ENCODE data around the gene SH2D3C. TPM values are rescaled to one million over a fixed set of nuclear protein-coding genes. Genes with fewer than 3 reads are reported as not detected.

Gene SH2D3C
- total and polyA plus RNA-seq, 9 donors: 1.9 to 17.0 (median 4.6) TPM

DNA sequence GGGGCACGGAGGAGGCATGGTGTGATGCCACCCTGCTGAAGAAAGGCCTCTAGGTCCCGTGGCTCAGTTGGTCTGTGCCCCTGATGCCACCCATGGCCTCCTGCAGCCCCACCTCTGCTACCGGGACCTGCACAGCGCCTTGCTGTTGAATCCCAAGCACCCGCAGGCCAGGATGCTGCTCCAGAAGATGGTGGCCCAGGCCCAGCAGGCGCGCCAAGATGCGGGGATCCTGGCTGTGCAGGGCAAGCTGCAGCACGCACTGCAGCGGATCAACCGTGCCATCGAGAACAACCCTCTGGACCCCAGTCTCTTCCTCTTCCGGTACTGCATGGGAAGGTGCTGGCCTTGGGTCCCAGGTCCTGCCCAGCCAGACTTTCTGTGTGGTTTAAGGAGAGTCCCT lies 55.5 kb downstream of the SH2D3C start:
- no peaks in the 10 kb centered on the region for H3K27me3 ChIP-seq
- no peaks in the 10 kb centered on the region for H3K9me3 ChIP-seq
- intact Hi-C loops (cut with DNase I): loop anchor here in 1 of 4 donors (10.0 kb wide), 1 partner anchor 218 kb away; no protein-coding TSS in a partner anchor
- no peak for DNase-seq
- TF ChIP-seq POLR2A (IDR thresholded peaks at IDR 0.05): no peak
- no peak for TF ChIP-seq EP300 (IDR thresholded peaks at IDR 0.05)
- TF ChIP-seq, protein P1, sequence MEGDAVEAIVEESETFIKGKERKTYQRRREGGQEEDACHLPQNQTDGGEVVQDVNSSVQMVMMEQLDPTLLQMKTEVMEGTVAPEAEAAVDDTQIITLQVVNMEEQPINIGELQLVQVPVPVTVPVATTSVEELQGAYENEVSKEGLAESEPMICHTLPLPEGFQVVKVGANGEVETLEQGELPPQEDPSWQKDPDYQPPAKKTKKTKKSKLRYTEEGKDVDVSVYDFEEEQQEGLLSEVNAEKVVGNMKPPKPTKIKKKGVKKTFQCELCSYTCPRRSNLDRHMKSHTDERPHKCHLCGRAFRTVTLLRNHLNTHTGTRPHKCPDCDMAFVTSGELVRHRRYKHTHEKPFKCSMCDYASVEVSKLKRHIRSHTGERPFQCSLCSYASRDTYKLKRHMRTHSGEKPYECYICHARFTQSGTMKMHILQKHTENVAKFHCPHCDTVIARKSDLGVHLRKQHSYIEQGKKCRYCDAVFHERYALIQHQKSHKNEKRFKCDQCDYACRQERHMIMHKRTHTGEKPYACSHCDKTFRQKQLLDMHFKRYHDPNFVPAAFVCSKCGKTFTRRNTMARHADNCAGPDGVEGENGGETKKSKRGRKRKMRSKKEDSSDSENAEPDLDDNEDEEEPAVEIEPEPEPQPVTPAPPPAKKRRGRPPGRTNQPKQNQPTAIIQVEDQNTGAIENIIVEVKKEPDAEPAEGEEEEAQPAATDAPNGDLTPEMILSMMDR (IDR thresholded peaks at IDR 0.05): no peak
- 94 to 98% (median 96%) methylated on average over 11 to 13 of the region's 13 CpGs for WGBS, 3 donors
- H3K27ac ChIP-seq: no peak overlapping the region
- no peak overlapping the region for H3K4me3 ChIP-seq
- peaks cover 3% of the 10 kb centered on the region for H3K4me1 ChIP-seq (ENCODE audit: insufficient read depth)
- no peaks in the 10 kb centered on the region for H3K36me3 ChIP-seq

DNA sequence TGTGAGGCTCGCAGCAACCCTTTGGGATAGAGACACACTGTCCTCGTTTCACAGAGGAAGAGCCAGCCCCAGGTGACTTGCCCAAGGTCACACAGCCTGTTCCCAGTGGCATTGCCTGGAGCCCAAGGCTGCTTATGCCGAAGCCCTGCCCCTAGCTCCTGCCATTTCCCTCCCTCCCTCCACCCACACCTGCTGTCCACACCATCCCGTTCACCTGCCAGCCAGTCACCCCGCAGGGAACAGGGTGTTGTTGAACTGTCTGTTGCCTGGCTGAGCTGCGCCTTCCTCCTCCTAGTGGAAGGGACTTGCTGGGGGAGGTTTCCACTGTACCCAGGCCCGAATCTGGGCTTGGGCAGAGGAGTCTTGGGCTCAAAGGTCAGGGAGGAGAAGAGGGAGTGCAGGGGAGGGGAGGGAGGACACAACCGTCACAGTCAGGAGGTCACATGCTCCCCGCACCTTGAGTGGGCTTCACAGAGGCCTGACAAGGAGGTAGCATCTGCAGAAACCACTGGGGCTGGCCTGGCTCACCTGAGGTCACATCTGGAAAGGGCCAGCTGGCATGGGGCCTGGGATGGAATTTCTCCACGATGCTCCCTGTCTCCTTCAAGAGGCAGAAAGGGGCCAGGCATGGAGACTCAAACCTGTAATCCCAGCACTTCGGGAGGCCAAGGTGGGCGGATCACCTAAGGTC lies 56.3 kb downstream of the SH2D3C start:
- 72 to 82% (median 72%) methylated on average over 12 of the region's 12 CpGs for WGBS, 3 donors
- no peak overlapping the region for H3K4me3 ChIP-seq
- no peaks in the 10 kb centered on the region for H3K9me3 ChIP-seq
- TF ChIP-seq, protein P1 (IDR thresholded peaks at IDR 0.05): no peak
- TF ChIP-seq POLR2A (IDR thresholded peaks at IDR 0.05) (no peak), EP300 (IDR thresholded peaks at IDR 0.05) (no peak)
- H3K27me3 ChIP-seq: no peaks in the 10 kb centered on the region
- intact Hi-C loops (cut with DNase I): loop anchor here in 1 of 4 donors (10.0 kb wide), 1 partner anchor 217 kb away; no protein-coding TSS in a partner anchor
- DNase-seq: no peak
- no peak overlapping the region for H3K27ac ChIP-seq
- no peaks in the 10 kb centered on the region for H3K36me3 ChIP-seq
- H3K4me1 ChIP-seq (ENCODE audit: insufficient read depth): peaks cover 3% of the 10 kb centered on the region

DNA sequence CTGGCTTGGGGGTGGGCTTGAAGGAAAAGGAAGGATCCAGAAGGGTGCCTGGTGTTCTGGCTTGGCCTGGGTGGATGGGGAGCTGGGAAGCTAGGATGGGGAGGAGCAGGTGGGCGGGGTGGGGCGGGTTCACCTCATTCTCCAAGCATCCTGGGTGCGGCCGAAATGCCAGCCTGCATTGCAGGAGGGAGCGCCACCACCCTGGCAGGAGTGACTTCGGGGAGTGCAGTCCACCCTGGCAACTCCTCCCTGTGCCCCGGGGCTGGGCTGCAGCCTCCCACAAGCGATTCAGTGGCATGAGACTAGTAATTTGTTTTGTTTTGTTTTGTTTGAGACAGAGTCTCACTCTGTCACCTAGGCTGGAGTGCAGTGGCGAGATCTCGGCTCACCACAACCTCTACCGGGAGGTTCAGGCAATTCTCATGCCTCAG lies 57.1 kb downstream of the SH2D3C start:
- H3K36me3 ChIP-seq: no peaks in the 10 kb centered on the region
- no peak overlapping the region for H3K27ac ChIP-seq
- no peaks in the 10 kb centered on the region for H3K27me3 ChIP-seq
- H3K9me3 ChIP-seq: no peaks in the 10 kb centered on the region
- TF ChIP-seq POLR2A (IDR thresholded peaks at IDR 0.05): no peak
- TF ChIP-seq EP300 (IDR thresholded peaks at IDR 0.05): no peak
- TF ChIP-seq, protein P1 (IDR thresholded peaks at IDR 0.05): no peak
- peaks cover 4% of the 10 kb centered on the region for H3K4me1 ChIP-seq (ENCODE audit: insufficient read depth)
- H3K4me3 ChIP-seq: no peak overlapping the region
- 61 to 75% (median 67%) methylated on average over 10 to 11 of the region's 11 CpGs for WGBS, 3 donors
- DNase-seq: no peak
- intact Hi-C loops (cut with DNase I): loop anchor here in 1 of 4 donors (10.0 kb wide), 1 partner anchor 217 kb away; no protein-coding TSS in a partner anchor

DNA sequence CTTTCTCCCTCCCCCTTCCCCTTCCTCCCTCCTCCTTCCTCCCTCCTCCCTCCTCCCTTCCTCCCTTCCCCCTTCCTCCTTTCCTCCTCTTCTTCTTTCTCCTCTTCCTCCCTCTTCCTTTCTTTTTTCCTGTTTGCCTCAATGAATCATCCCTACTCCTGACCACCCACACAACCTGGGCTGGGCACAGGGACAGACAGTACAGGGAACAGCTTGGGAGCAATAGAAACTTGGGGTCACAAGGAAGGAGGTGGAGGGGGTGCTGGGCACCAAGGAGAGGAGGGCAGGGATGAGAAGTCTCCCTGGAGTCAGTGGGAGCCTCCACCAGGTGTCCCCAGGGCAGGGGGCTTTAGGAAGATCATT lies 57.6 kb downstream of the SH2D3C start:
- Histone ChIP-seq H3K36me3 (no peaks in the 10 kb centered on the region), H3K27ac (no peak overlapping the region), H3K4me1 (ENCODE audit: insufficient read depth) (peaks cover 10% of the 10 kb centered on the region), H3K4me3 (no peak overlapping the region), H3K27me3 (no peaks in the 10 kb centered on the region), H3K9me3 (no peaks in the 10 kb centered on the region)
- no peak for DNase-seq
- TF ChIP-seq EP300 (IDR thresholded peaks at IDR 0.05) (no peak), POLR2A (IDR thresholded peaks at IDR 0.05) (no peak)
- TF ChIP-seq, protein P1 (IDR thresholded peaks at IDR 0.05): no peak
- intact Hi-C loops (cut with DNase I): loop anchor here in 1 of 4 donors (10.0 kb wide), 1 partner anchor 216 kb away; no protein-coding TSS in a partner anchor
